ENCODE data around the gene PIEZO1.

Gene PIEZO1

DNA sequence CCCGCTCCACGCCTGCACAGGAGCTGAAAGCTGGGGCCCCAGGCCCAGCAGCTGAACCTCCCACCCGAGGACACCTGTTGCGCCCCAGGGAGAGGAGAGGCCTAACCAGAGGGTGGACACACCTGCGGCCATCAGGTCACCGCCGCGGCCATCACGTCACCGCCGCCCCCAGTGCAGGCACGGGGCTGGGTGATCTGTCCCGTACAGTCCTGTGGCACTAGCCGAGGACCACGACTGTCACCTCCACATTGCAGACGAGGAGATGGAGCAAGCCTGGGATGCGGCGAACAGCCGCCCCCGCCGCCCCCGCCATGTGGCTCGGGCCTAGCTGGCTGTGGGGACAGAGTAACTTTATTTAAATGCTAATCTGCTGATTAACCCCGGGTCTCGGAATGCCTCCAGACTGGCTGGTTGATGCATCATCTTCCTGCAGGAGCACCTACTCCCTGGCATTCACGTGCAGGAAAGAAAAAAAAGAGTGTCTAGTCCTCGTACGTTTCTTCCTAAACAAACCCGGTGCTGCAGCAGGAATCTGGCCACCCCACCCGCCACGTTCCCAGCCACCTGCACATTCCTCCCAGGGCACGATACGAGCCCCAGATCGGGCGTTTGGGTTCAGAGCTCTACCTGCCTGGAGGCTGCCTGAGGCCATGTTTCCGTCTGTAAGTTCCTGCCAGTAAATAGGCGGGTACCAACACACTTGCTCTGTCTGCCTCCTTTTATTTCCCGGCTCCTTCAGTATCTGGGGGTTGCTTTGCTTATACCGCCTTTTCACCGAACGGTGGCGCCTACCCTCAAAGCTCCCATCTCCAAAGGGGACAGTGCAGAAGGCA, 29.9 kb downstream of the PIEZO1 start:
- peak; percentile 34 to 44 for DNase-seq (ENCODE audit: low read depth in 2 of 2)
- TF ChIP-seq, protein P1, sequence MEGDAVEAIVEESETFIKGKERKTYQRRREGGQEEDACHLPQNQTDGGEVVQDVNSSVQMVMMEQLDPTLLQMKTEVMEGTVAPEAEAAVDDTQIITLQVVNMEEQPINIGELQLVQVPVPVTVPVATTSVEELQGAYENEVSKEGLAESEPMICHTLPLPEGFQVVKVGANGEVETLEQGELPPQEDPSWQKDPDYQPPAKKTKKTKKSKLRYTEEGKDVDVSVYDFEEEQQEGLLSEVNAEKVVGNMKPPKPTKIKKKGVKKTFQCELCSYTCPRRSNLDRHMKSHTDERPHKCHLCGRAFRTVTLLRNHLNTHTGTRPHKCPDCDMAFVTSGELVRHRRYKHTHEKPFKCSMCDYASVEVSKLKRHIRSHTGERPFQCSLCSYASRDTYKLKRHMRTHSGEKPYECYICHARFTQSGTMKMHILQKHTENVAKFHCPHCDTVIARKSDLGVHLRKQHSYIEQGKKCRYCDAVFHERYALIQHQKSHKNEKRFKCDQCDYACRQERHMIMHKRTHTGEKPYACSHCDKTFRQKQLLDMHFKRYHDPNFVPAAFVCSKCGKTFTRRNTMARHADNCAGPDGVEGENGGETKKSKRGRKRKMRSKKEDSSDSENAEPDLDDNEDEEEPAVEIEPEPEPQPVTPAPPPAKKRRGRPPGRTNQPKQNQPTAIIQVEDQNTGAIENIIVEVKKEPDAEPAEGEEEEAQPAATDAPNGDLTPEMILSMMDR (IDR thresholded peaks at IDR 0.05; ENCODE audit: low read depth, low read length), result peak; percentile 34
- no peak overlapping the region for H3K4me3 ChIP-seq (replicated peaks in 1 of 2; ENCODE audit: low read depth in 2 of 2, low read length in 2 of 2)

GRCh38 chr16:88754109-88754911, 30.7 kb downstream of the PIEZO1 start:
- H3K4me3 ChIP-seq (replicated peaks in 1 of 2; ENCODE audit: low read depth in 2 of 2, low read length in 2 of 2), result no peak overlapping the region
- no peak for DNase-seq (ENCODE audit: low read depth in 2 of 2)
- TF ChIP-seq, protein P1 (IDR thresholded peaks at IDR 0.05; ENCODE audit: low read depth, low read length), result no peak

- TF ChIP-seq, protein P1 (IDR thresholded peaks at IDR 0.05; ENCODE audit: low read depth, low read length), result no peak
- no peak overlapping the region for H3K4me3 ChIP-seq (replicated peaks in 1 of 2; ENCODE audit: low read depth in 2 of 2, low read length in 2 of 2)
- no peak for DNase-seq (ENCODE audit: low read depth in 2 of 2)
These were observed 31.4 kb downstream of the PIEZO1 start for GRCh38 chr16:88753602-88754001.

DNA sequence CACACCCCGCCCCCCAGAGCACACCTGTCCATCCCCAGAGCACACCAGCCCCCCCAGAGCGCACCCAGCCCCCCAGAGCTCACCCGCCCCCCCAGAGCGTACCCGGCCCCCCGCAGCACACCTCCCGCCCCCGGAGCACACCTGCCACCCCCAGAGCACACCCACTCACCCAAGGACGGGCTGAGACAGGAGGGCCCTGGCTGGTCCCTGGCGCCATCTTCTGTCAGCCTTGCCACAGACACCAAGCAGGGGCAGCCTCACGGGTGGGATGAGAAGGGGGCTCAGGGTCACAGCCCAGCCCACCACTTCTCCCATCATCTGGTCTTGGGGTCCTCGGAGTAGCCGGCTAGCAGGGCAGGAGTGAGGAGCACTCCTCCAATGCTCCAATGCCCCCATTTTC, 31.8 kb downstream of the PIEZO1 start:
- no peak for DNase-seq (ENCODE audit: low read depth in 2 of 2)
- H3K4me3 ChIP-seq (replicated peaks in 1 of 2; ENCODE audit: low read depth in 2 of 2, low read length in 2 of 2), result no peak overlapping the region
- TF ChIP-seq, protein P1 (IDR thresholded peaks at IDR 0.05; ENCODE audit: low read depth, low read length), result no peak

GRCh38 chr16:88752386-88753002, 32.5 kb downstream of the PIEZO1 start:
- no peak for DNase-seq (ENCODE audit: low read depth in 2 of 2)
- TF ChIP-seq, protein P1 (IDR thresholded peaks at IDR 0.05; ENCODE audit: low read depth, low read length), result no peak
- H3K4me3 ChIP-seq (replicated peaks in 1 of 2; ENCODE audit: low read depth in 2 of 2, low read length in 2 of 2), result no peak overlapping the region

- no peak for DNase-seq (ENCODE audit: low read depth in 2 of 2)
- TF ChIP-seq, protein P1 (IDR thresholded peaks at IDR 0.05; ENCODE audit: low read depth, low read length), result no peak
- no peak overlapping the region for H3K4me3 ChIP-seq (replicated peaks in 1 of 2; ENCODE audit: low read depth in 2 of 2, low read length in 2 of 2)
These were observed 34.2 kb downstream of the PIEZO1 start for GRCh38 chr16:88750854-88751253.
